PC-9 (cell line): Measurements from ENCODE around the gene RAB31. TPM values are rescaled to one million over a fixed set of nuclear protein-coding genes. Genes with fewer than 3 reads are reported as not detected.

Experiments used
- Bru-seq: library from RNA; stranded (reverse); fragments of 400-500 nt; gene quantifications from one replicate; lab custom pipeline; 2021; lab: Mats Ljungman, UMichigan
- BruChase-seq, 2 experiments: library from RNA; stranded (reverse); fragments of 400-500 nt; gene quantifications; one replicate each; lab custom pipeline; 2021; lab: Mats Ljungman, UMichigan
- BruUV-seq: library from RNA; stranded (reverse); fragments of 400-500 nt; replicated peaks from 2 replicates; lab custom pipeline; 2021; lab: Mats Ljungman, UMichigan
- CTCF ChIA-PET: fragments of 300-600 bp; sonication (Branson Sonifier 250); formaldehyde crosslinking; loops from one replicate; lab custom pipeline; 2022; ENCODE audit warnings: antibody characterized with exemption; lab: Charles Lee
- POLR2A ChIA-PET: fragments of 300-600 bp; sonication (Branson Sonifier 250); formaldehyde crosslinking; loops from one replicate; lab custom pipeline; 2022; ENCODE audit warnings: antibody characterized with exemption; ENCODE audit not compliant: unreplicated experiment; lab: Charles Lee
- DNase-seq, 2 experiments: peaks; one replicate each; pipeline versions ENCODE4 v3.0.0 to v3.0.0-alpha.2; 2015 to 2022; ENCODE audit warnings: mixed read lengths in 1 of 2
- H2AFZ ChIP-seq: fragments of 200-600 bp; sonication (generic); 2 replicates; pipeline ENCODE4 v1.8.1; 2017; ENCODE audit warnings: antibody characterized with exemption
- H3F3A ChIP-seq: fragments of 200-600 bp; sonication (generic); 2 replicates; pipeline ENCODE4 v1.8.1; 2017; ENCODE audit warnings: antibody characterized with exemption, mild to moderate bottlenecking, low read depth; ENCODE audit not compliant: insufficient read depth
- H3K27ac ChIP-seq: fragments of 200-600 bp; sonication (generic); 2 replicates; pipeline ENCODE4 v1.6.1; 2016; ENCODE audit warnings: mixed run types
- H3K27me3 ChIP-seq: fragments of 200-600 bp; sonication (generic); 2 replicates; pipeline ENCODE4 v1.6.1; 2016; ENCODE audit warnings: low read depth, mixed run types; ENCODE audit not compliant: insufficient read depth
- H3K36me3 ChIP-seq: fragments of 200-600 bp; sonication (generic); 2 replicates; pipeline ENCODE4 v1.6.1; 2016; ENCODE audit warnings: low read depth, mixed run types
- H3K4me1 ChIP-seq: fragments of 200-600 bp; sonication (generic); replicated peaks from 2 replicates; pipeline ENCODE4 v1.6.1; 2016; ENCODE audit warnings: mixed run types; ENCODE audit not compliant: insufficient read depth
- H3K4me2 ChIP-seq: fragments of 200-600 bp; sonication (generic); 2 replicates; pipeline ENCODE4 v1.6.1; 2017; ENCODE audit warnings: mixed run types
- H3K4me3 ChIP-seq: fragments of 200-600 bp; sonication (generic); 2 replicates; pipeline ENCODE4 v1.6.1; 2016; ENCODE audit warnings: mixed run types
- H3K79me2 ChIP-seq: fragments of 200-600 bp; sonication (generic); 2 replicates; pipeline ENCODE4 v1.6.1; 2017; ENCODE audit warnings: low read depth, mixed run types
- H3K9me2 ChIP-seq: fragments of 200-600 bp; sonication (generic); 2 replicates; pipeline ENCODE4 v1.8.1; 2017; ENCODE audit warnings: mild to moderate bottlenecking; ENCODE audit not compliant: insufficient read depth
- H3K9me3 ChIP-seq: fragments of 200-600 bp; sonication (generic); 2 replicates; pipeline ENCODE4 v1.8.1; 2016; ENCODE audit warnings: low read depth; ENCODE audit not compliant: insufficient read depth
- H4K20me1 ChIP-seq: fragments of 200-600 bp; sonication (generic); 2 replicates; pipeline ENCODE4 v1.8.1; 2017; ENCODE audit not compliant: insufficient read depth
- EZH2 ChIP-seq: fragments of 200-600 bp; sonication (generic); IDR thresholded peaks from 2 replicates; pipeline ENCODE4 v1.8.0; 2017; ENCODE audit warnings: antibody characterized with exemption, low read depth
- intact Hi-C: fragments of 100-400 bp; cut with micrococcal nuclease; formaldehyde crosslinking; loops from one replicate; pipeline ENCODE4 v1.10.0; 2022; ENCODE audit not compliant: unreplicated experiment
- long read RNA-seq: library from polyadenylated mRNA; stranded (forward); transcript quantifications from one replicate; pipeline ENCODE4 v2.0.0, GENCODE V29; 2022
- total RNA-seq: library from RNA; stranded (reverse); gene quantifications from 2 replicates; pipeline ENCODE4 v1.2.3, GENCODE V29; 2021
- TF ChIP-seq, protein P1 (sequence below): fragments of 200-600 bp; sonication (generic); conservative IDR thresholded peaks from 2 replicates; pipeline ENCODE4 v1.6.1; 2017; ENCODE audit warnings: mixed run types, antibody characterized with exemption, mild to moderate bottlenecking, moderate library complexity

Gene RAB31
- total RNA-seq (48.6 and 51.0 TPM in 2 replicates), Bru-seq, nascent RNA (percentile 73 among the genes with signal in this experiment), BruChase-seq, experiment 1, labeled RNA remaining after a 2-hour chase (percentile 68 among the genes with signal in this experiment), BruChase-seq, experiment 2, labeled RNA remaining after a 6-hour chase (percentile 70 among the genes with signal in this experiment)
- long read RNA-seq, full-length matches to known transcripts, result 42 of 59 reads
- long read RNA-seq, partial matches to known transcripts, result 6 of 59 reads
- long read RNA-seq, other reads (novel, unspliced or antisense), result 11 of 59 reads

- Histone ChIP-seq H3K4me1 (peaks cover 43% of the 10 kb centered on the region), H2AFZ (peak within 1 kb of the TSS; percentile 82), H3K79me2 (peaks cover 46% of the 10 kb centered on the region), H3F3A (peaks cover 15% of the 10 kb centered on the region; the same call in 1 of the 2 replicates), H3K9me3 (no peaks in the 10 kb centered on the region), H3K9me2 (no peaks in the 10 kb centered on the region), H4K20me1 (no peaks in the 10 kb centered on the region), H3K27ac (peak within 1 kb of the TSS; percentile 2; the same call in 1 of the 2 replicates), H3K36me3 (0 out of 2 replicates have a peak, but pooled peaks cover 7% of the 10 kb centered on the region), H3K4me2 (peak within 1 kb of the TSS; percentile 98), H3K27me3 (no peaks in the 10 kb centered on the region), H3K4me3 (peak within 1 kb of the TSS; percentile 83)
- intact Hi-C loops, result loop anchor here (5.0 kb wide), 1 partner anchor 244 kb away; no protein-coding TSS in a partner anchor
- TF ChIP-seq, protein P1, sequence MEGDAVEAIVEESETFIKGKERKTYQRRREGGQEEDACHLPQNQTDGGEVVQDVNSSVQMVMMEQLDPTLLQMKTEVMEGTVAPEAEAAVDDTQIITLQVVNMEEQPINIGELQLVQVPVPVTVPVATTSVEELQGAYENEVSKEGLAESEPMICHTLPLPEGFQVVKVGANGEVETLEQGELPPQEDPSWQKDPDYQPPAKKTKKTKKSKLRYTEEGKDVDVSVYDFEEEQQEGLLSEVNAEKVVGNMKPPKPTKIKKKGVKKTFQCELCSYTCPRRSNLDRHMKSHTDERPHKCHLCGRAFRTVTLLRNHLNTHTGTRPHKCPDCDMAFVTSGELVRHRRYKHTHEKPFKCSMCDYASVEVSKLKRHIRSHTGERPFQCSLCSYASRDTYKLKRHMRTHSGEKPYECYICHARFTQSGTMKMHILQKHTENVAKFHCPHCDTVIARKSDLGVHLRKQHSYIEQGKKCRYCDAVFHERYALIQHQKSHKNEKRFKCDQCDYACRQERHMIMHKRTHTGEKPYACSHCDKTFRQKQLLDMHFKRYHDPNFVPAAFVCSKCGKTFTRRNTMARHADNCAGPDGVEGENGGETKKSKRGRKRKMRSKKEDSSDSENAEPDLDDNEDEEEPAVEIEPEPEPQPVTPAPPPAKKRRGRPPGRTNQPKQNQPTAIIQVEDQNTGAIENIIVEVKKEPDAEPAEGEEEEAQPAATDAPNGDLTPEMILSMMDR, result no peak
- no peak for TF ChIP-seq EZH2
- BruUV-seq, result no TSS peak
- ChIA-PET CTCF (no interaction called here), POLR2A (no interaction called here)
- peak in 1 of 2 experiments; percentile 76 for DNase-seq
Measured at GRCh38 chr18:9708057-9708433, at the start of gene RAB31. RAB31 (plus strand) TSS chr18:9708301; CDS start chr18:9708406, 105 bp downstream.

DNA sequence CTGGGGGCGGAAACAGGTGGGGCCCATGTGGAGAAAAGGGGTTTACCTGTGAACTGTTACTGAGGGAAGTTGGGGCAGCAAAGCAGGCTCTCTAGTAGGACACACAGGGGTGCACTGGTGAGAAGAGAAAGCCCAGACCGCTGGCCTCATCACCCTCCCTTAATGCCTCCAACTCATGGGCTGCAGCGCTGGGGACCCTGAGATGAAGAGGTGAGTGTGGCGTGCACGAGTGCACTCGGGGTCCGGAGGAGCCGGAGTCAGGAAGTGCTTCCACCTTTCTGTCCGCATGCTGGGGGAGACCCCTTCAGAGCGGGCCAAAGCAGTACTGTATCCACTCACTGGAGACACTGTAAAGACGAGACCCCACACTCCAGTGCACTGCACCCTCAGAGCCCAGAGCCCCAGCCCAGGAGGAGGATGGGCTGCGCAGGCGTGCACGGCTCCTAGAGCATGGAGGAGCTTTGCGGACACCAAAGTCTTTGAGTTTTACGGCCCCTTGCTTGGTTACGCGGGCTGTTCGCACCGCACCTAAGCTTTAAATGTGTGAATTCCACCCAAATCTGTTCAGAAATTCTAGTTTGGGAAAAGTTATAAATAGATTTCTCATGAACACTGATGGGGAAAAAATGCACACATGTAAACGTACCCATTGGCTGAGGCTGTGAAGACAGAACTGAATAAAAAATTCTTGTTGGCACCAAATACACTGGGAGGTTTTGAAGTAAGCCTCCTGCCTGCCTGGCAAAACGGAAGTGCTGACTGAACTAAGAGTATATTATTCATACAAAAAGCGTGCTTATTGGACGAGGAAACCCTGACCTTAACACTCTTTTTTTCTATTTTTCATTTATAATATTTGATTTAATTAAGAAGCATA, 48.4 kb upstream of the RAB31 start:
- H2AFZ ChIP-seq, result no peak overlapping the region
- H3K4me1 ChIP-seq, result peaks cover 35% of the 10 kb centered on the region
- ChIA-PET POLR2A (interaction anchor here (0.6 kb wide), 1 partner anchor 140 kb away, joined by 4 read pairs; no protein-coding TSS in a partner anchor), CTCF (no interaction called here)
- no peak overlapping the region for H3K4me3 ChIP-seq
- no peaks in the 10 kb centered on the region for H3K27me3 ChIP-seq
- no peaks in the 10 kb centered on the region for H4K20me1 ChIP-seq
- 0 out of 2 replicates have a peak, but pooled peaks cover 3% of the 10 kb centered on the region for H3K9me3 ChIP-seq
- TF ChIP-seq EZH2, result no peak
- TF ChIP-seq, protein P1, result no peak
- H3F3A ChIP-seq, result peaks cover 55% of the 10 kb centered on the region
- H3K79me2 ChIP-seq, result no peaks in the 10 kb centered on the region
- peak overlapping the region; percentile 100 for H3K27ac ChIP-seq
- H3K36me3 ChIP-seq, result no peaks in the 10 kb centered on the region
- BruUV-seq, result no TSS peak
- H3K4me2 ChIP-seq, result peak overlapping the region; percentile 75
- intact Hi-C loops, result no loop called here
- H3K9me2 ChIP-seq, result no peaks in the 10 kb centered on the region
- DNase-seq, result no peak

DNA sequence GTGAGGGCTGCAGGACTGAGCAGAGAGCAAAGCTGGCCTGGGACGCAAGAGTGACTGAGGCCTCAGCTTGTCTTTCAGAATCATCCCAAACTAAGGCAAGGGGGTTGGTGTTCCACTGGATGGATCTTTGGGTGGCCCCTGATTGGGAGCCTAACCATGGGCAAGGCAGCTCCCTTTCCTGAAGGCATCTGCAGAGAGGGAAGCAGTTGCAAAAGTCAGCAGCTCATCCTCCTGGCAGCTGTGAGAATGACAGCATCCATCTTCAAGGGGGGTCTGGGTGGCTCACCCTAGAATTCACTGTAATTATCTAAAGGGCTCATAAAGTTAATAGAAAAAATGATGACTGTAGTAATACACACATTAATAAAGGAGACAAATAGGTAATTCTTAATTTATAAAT, 46.5 kb upstream of the RAB31 start:
- no peak for DNase-seq
- H3K27ac ChIP-seq, result no peak overlapping the region
- no peaks in the 10 kb centered on the region for H3K9me2 ChIP-seq
- H3K27me3 ChIP-seq, result no peaks in the 10 kb centered on the region
- no peak overlapping the region for H3K4me2 ChIP-seq
- 0 out of 2 replicates have a peak, but pooled peaks cover 3% of the 10 kb centered on the region for H3K9me3 ChIP-seq
- intact Hi-C loops, result no loop called here
- peaks cover 35% of the 10 kb centered on the region for H3K4me1 ChIP-seq
- ChIA-PET CTCF (interaction anchor here (0.6 to 1.3 kb wide), 2 partner anchors 9 to 86 kb away, joined by 3 to 10 read pairs; no protein-coding TSS in a partner anchor), POLR2A (interaction anchor here (0.6 to 0.7 kb wide), 2 partner anchors 16 to 18 kb away, joined by 3 read pairs; no protein-coding TSS in a partner anchor)
- H3F3A ChIP-seq, result peaks cover 43% of the 10 kb centered on the region
- no peaks in the 10 kb centered on the region for H4K20me1 ChIP-seq
- no peaks in the 10 kb centered on the region for H3K79me2 ChIP-seq
- no peak for TF ChIP-seq EZH2
- TF ChIP-seq, protein P1, result no peak
- no peak overlapping the region for H3K4me3 ChIP-seq
- no TSS peak for BruUV-seq
- H2AFZ ChIP-seq, result no peak overlapping the region
- H3K36me3 ChIP-seq, result no peaks in the 10 kb centered on the region
